DLD1 (cell line): ENCODE data around the gene TNFRSF1A.

ENCODE experiments used
- in situ Hi-C: cut with HindIII; loops from 2 replicates; pipeline ENCODE4 v1.10.0; 2017; ENCODE audit warnings: low sequenced_read_pairs

TNFRSF1A gene

DNA sequence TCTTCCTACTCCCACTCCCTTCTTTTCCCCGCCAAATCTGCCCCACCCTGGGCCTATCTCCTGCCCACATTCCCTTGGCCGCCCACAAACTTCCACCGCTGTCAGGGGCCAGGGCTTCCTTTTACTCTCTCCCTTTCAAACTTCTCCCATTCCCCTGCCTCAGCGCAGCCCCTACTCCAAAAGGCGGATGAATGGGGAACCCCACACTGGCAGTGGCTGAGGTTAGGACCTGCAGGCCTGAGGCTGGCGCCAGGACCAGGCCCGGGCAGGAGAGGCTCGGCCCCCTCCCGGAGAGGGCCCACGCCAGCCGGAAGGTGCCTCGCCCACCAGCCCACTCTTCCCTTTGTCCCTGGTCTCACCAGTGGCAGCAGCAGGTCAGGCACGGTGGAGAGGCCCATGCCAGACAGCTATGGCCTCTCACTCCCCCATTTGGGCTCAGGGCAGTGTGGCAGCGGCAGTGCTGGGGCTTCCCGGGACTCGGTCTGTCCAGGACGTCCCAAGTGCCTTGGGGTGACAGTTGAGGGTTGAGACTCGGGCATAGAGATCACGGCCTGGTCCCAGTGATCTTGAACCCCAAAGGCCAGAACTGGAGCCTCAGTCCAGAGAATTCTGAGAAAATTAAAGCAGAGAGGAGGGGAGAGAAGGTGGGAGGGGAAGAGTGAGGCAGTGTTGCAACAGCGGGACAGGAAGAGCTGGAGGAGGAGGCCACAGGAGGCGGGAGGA lies at the start of gene TNFRSF1A:
Gene TNFRSF1A, minus strand, starts transcription at position 660 of the 723 bp plus-strand sequence. Its CDS starts 262 bp downstream, at position 398.
- in situ Hi-C loops = no loop called here

DNA sequence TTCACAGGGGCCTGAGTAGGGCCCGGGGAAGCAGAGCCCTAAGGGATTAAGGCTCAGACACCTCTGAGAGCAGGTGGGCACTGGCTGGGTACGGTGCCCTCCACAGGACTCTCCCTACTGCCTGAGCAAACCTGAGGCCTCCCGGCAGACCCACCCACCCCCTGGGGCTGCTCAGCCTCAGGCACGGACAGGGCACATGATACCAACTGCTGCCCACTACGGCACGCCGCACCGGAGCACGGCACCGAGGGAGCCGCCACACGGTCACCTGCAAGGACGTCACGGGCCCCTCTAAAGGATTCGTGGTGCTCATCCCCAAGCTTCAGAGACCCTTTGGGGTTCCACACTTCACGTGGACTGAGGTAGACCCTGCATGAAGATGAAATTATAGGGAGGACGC lies 49.1 kb upstream of the TNFRSF1A start:
- in situ Hi-C loops = no loop called here

DNA sequence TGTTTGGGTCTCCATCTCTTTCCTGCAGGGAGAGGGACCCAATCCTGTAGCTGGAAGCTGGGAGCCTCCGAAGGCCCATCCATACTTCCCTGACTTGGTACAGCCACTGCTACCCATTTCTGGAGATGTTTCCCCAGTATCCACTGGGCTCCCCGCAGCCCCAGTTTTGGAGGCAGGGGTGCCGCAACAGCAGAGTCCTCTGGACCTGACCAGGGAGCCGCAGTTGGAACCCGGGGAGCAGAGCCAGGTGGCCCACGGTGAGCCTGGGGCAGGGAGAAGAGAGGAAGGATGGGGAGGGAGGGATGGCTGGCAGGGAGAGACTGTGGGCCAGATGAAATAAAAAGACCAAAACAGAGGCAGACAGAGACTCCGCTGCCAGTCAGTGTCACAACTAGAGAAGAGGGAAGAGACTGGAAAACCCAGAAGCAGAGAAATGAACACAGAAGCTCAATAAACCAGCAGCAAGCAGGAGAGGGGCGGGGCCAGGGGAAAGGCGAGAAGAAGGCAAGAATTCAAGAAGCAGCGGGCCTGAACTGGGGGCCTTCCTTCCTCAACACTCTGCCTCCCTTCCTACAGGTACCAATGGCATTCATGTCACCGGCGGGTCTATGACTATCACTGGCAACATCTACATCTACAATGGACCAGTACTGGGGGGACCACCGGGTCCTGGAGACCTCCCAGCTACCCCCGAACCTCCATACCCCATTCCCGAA lies 48.4 kb upstream of the TNFRSF1A start:
- in situ Hi-C loops = no loop called here

DNA sequence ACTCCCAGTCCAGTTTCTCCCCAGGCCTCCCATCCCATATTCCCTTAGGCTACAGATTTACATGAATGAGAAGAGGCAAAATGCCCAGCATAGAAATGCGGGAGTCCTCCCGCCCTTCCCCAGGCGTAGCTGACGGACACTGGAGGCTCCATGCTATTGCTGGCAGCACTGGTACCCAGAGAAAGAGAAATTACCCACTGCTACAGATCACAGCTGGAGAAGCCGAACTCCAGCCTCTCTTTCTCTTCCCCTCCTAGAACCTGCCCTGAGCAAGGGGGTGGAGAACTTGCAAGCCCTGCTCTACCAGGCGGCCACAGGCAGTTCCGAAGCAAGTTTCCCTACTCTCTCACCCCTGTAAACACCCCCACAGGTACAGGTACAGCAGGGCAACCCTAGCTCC lies 45.7 kb upstream of the TNFRSF1A start:
- in situ Hi-C loops = no loop called here

DNA sequence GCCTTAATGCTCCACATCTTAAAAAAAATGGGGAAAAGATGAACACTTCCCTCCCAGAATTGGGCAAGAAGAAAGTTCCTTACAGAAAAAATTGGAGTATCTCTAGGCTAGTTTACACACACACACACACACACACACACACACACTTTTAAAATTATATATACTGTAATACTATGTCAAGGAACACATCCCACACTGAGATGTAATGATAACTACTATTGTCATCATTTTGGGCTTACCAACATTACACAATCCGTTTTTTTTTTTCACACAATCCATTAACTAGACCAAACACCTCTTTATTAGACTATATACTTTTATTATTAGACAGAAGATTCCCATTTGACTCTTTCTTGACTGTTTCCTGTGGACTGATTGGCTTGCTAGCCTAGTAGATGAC lies 44.6 kb upstream of the TNFRSF1A start:
- in situ Hi-C loops = no loop called here

DNA sequence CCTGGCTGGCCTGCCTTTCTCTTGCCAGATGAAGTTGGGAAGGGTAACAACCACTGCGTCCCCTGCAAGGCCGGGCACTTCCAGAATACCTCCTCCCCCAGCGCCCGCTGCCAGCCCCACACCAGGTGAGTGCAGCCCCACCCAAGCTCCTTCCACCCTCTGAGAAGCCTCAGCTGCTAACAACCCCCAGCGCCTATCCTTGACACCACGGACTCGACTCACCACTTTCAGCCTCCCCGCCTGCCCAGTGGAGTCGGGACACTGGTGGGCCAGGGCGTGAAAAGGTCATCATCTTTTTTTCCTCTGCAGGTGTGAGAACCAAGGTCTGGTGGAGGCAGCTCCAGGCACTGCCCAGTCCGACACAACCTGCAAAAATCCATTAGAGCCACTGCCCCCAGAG lies 44.2 kb upstream of the TNFRSF1A start:
- in situ Hi-C loops = no loop called here

DNA sequence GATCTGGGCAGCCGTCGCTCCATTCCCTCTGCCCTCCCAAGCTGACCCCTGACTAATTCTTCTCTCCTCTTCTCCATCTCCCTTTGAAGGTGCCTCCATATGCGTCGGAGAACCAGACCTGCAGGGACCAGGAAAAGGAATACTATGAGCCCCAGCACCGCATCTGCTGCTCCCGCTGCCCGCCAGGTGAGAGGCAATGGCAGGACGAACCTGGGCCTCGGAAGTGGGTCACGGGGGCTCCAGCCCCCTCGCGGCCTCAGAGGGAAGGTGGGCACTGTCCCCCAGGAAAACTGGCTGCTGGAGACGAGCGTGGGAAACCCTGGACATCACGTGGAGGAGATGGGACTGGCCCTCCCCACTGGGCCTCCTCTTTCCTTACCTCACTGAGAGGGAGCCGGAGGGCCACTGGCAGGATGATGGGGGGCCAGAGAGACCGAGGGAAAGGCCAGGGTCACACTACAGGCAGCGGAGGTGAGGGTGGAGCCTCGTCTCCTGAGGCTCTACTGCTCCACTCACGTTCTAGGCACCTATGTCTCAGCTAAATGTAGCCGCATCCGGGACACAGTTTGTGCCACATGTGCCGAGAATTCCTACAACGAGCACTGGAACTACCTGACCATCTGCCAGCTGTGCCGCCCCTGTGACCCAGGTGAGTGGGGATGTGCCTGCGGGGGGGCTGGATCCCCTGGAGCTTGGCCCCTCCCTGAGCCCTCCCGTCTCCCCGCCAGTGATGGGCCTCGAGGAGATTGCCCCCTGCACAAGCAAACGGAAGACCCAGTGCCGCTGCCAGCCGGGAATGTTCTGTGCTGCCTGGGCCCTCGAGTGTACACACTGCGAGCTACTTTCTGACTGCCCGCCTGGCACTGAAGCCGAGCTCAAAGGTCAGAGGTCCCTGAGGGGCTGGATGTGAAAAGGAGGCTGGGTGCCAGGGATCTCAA lies 42.9 kb upstream of the TNFRSF1A start:
- in situ Hi-C loops = no loop called here

DNA sequence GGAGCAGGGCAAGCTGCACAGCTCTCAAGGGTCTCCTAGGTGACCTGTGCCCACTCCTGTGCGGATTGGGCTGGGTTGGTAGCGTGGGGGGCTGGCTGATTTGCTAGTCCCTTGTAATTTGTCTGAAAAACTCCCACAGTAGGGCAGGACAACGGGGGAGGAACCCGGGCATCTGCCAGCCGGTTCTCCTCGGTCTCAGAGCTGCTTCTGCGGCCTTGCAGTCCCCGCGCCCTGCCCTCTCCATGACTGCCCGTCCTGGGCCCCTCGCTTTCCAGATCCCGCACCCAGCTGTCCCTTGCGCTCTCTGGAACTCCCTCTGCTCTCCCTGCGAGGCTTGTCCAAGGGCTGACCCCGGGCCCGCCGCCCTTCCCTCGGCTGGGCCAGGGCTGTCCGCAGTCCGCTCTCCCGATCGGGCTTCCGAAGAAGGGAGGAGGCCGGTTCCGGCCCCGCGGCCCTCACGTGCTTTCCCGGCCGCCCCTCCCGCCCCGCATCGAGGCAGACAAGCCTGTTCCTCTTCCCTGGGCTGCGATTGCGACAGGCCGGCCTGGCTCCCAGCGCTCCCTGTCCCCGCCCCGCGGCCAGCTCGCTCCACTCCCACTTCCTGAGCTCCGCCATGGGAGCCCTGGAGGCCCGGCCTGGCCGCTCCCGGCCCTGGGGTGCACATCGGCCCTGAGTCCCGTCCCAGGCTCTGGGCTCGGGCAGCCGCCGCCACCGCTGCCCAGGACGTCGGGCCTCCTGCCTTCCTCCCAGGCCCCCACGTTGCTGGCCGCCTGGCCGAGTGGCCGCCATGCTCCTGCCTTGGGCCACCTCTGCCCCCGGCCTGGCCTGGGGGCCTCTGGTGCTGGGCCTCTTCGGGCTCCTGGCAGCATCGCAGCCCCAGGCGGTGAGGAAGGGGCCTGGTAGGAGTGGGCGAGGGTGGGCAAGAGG lies 42.0 kb upstream of the TNFRSF1A start, which contains the start of gene LTBR:
Gene LTBR, plus strand, starts transcription at position 591 of the 927 bp plus-strand sequence. Its CDS starts 197 bp downstream, at position 788.
- in situ Hi-C loops = no loop called here

DNA sequence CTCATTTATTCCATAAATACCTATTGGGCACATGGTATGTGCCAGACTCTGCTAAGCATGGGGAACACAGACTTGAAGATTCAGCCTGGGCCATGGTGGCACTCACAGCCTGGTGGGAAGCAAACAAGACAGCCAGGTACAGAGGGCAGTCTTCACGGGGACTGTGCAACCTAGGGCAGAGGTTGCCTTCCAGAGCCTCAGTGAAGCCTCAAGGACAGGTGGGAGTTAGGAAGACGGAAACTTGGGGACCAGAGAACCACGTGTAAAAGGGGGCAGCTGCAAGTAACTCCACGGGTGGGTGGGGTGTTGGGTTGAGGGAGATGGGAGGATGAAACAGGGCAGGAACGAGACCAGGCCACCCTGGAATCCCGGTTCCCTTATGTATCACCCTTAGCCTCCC lies 41.1 kb upstream of the TNFRSF1A start:
- in situ Hi-C loops = no loop called here

DNA sequence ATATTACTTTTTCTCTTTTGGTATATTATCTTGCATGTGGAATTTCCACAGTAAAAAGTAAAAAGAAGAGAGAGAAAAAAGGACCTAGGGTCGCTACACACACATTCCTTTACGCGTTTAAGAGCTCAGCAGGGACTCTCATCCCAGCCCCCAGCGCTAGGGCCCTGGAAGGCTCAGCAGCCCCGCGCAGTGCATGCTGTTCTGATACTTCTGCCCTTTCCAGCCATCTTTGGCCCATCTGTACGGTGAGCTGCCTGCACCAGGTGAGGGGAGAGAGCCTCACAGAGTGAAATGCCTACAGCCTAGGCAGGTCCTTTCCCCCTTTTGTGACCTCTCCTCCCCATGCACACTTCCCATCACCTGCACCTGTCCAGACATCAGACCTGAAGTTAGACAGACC lies 40.5 kb upstream of the TNFRSF1A start:
- in situ Hi-C loops = no loop called here

DNA sequence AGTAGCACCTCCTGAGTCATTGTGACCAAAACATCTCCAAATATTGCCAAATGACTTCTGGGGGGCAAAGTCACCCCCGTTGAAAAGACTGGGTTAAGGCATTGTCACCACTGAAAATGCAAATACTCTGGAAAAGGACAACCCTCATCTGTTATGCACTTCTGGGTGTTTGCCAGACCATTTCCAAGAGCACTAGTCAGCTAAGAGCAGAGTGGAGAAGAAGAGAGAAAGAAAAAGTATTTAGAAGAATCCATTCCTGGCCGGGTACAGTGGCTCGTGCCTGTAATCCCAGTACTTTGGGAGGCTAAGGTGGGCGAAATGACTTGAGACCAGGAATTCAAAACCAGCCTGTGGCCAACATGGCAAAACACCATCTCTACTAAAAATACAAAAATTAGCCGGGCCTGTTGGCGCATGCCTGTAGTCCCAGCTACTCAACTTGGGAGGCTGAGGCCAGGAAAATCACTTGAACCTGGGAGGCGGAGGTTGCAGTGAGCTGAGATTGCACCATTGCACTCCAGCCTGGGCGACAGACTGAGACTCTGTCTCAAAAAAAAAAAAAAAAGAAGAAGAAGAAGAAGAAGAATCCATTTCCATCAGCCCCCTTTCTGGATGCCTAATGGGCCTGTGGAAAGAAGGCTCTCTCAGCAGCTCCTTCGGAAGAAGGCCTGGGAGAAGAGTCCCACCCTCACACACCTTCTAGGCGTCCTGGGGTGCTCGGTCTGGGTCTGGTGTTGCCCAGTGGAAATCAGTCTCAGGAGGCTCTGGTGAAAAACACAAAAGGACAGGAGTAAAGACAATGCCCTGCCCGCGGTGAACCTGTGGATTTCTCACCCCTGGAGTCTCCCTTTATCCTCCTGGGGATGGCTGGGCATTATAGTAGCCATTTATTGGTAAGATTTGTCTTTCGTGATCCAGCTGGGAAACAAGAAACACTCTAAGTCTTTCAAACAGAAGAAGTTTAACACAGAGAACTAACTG lies 38.6 kb upstream of the TNFRSF1A start:
- in situ Hi-C loops = no loop called here

DNA sequence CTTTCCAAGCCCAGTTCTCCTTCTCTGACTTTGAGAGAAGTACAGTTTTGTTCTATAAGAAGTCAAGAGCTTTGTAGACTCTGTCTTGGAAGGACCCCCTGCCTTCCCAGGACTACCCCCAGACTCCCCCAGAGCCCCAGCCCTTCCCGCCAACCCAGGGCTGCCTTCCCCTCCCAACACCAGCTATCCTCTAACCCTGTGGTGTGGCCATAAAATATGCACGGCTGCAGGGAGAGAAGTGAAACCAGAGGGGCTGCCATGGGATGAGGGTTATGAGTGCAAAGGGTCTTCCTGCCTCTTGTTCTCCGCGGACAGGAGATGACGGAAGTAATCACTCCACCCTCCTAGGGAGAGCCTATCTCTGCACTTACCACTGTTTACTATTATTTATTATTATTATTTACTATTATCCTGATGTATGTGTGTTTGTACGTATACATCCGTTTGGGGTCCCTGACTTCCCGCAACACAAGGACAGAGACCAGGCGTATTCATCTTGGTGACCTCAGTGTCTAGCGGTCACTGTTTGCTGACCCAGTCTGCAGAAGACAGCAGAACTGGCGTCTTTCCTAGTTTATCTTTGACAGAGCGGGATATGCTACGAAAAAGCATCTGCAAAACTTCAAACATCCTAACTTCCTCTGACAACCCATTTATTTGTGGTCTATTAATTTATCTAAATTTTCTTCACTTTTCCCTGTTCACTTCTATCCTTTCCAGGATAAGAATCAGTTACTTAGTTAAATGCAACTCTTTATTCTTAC lies 37.0 kb upstream of the TNFRSF1A start:
- in situ Hi-C loops = no loop called here

DNA sequence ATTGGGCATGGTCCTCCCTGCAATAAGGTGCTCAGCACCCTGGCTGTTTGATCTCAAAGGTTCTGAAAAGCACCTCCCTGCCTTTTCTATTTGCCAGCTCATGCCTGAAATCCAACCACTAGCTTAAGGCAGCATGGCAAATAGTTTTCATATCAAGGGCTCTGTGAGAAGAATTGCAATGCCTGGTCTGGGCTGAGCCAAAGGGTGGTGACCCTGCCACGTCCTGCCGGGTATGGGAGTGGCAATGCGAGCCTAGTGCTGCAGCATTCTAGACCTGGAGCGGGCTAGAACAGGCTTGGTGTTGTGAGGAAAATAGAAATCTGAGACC lies 35.8 kb upstream of the TNFRSF1A start:
- in situ Hi-C loops = no loop called here

DNA sequence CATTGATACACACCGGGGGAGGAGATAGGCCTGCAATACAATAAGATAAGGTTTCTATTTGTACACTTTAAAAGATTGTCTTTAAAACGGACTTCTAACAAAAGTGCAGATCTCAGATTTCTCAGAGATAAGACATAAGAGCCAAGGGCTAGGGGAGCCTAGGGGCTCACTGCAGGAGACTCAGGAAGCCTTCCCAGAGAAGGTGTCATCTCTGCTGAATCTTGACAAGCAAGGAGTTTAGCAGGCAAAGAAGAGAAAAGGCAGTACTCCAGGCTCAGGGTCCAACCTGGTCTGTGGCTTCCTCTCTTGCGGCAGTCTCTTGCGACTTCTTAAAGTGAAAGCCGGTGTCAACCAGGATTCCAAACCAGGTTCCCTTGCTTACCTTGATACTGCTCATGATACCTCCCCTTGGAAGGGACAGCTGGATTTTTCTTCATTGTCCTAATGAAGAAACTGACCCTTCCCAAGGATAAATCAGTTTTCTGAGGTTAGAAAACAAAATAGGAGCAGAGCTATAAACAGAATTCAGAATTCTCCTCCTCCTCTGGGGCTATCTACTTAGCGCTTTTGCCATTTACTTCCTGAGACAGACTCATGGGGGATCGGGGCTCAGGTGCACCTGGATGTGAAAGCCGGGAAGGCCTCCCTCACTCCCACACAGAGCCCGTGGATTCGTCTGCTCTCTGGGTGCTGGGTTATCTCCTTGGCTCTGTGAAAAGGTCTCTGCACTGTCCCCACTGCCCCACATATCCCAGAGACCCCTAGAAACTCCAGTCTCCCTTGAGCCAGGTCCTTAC lies 35.2 kb upstream of the TNFRSF1A start:
- in situ Hi-C loops = no loop called here

DNA sequence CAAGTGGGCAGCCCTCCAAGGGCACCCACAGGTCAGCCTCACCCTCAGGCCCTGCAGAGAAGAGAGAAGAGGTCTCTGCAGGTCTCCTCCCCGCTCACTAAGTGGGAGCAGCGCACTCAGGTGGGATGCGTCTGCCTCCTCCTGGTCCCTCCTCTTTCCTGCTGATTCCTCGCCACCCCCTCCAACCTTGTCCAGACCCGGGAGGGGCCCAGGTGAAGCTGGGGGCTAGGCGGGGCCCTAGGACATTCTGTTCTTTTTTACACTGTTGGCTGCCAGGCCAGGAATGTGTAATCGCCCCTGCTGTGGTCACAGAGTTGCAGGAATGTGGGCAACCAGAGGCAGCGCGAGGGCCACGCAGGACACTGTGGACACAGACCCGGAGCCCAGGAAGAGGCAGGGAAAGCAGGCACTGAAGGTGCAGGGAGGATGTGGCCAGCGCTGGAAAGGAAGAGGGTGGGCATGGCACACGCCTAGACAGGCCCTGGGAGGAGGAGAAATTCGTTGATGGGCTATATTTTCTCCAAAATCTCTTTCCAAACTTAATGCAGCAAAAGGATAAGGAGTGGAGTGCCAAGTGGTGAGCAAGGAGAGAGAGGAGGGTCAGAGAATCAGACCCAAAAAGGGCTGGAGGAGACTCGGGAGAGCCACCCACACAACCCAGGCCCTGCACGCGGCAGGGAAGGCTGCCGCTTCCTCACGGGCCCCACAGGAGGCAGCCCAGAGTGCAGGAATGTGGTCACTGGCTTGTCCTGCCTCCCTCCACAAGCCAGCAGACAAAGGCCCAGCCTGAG lies 34.4 kb upstream of the TNFRSF1A start:
- in situ Hi-C loops = no loop called here

DNA sequence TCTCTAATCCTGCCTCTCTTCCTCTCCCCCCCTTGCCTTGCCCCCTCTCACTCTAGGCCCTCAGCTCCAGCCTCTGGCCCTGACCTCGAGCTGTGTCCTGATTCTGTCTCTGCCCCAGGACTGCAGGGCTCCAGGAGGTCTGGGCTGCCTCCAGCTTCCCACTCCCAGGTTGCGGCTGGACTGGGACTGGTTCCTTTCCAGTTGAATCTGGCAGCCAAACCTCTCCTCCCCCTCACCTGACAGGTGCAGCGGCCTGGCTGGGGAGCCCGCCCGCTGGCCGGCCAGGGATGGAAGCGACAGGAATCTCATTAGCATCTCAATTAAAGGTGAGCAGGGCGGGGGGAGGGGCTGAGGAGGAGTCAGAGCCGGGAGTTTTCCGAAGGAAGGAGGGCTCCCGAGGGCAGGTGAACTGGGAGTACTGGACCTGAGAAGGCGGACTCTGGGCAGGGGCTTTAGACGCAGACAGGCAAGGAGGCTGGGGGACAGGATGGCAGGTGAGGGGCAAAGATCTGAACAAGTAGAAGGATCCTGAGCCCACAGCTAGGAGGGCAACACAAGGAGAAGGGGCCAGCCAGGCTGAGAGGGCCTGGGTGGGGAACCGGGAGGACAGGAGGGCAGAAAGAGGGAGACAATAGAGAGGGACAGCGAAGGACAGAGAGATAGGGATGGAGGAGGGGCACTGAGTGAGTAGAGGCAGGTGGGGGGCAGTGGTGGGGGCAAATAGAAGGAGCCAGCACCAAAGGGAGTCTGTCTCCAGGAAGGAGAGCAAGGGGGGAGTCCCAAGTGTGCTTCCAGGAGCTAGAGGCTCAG lies 33.6 kb upstream of the TNFRSF1A start, which contains the start of gene SCNN1A:
Gene SCNN1A, minus strand, starts transcription at position 295 of the 810 bp plus-strand sequence. CDS start 780 bp downstream, outside the sequence.
- in situ Hi-C loops = no loop called here
